MCF 10A (cell line): ENCODE measurements around the gene ZNF888. TPM values are rescaled to one million over a fixed set of nuclear protein-coding genes. Genes with fewer than 3 reads are reported as not detected.
"Not testable (repeated sequence)": the region's sequence is repeated elsewhere in the genome, so short reads cannot be mapped to it uniquely, and the experiment has no call there.

Experiments
- BruUV-seq: library from RNA; stranded (reverse); fragments of 400-500 nt; replicated peaks from 2 replicates; lab custom pipeline; 2021; lab: Mats Ljungman, UMichigan
- CTCF ChIA-PET: fragments of 300-600 bp; sonication (Branson Sonifier 250); formaldehyde crosslinking; extraction: SDS; loops from one replicate; lab custom pipeline; 2021; ENCODE audit warnings: antibody characterized with exemption, inconsistent platforms; lab: Yijun Ruan, JAX
- POLR2A ChIA-PET: fragments of 300-600, 350-650 bp; sonication (Branson Sonifier 250); formaldehyde crosslinking; extraction: SDS; loops from one replicate; lab custom pipeline; 2020; ENCODE audit warnings: antibody characterized with exemption, inconsistent platforms; lab: Yijun Ruan, JAX
- DNase-seq: peaks from one replicate; pipeline ENCODE4 v3.0.0-alpha.2; 2018; ENCODE audit not compliant: unreplicated experiment
- H3K27ac Mint-ChIP-seq: one replicate; pipeline ENCODE4 v1.8.0; 2022; ENCODE audit warnings: mild to moderate bottlenecking, low read depth, mixed read lengths; ENCODE audit not compliant: unreplicated experiment
- H3K27me3 Mint-ChIP-seq: one replicate; pipeline ENCODE4 v1.8.0; 2022; ENCODE audit warnings: mixed read lengths; ENCODE audit not compliant: insufficient read depth, unreplicated experiment
- H3K36me3 Mint-ChIP-seq: one replicate; pipeline ENCODE4 v1.8.0; 2022; ENCODE audit warnings: mild to moderate bottlenecking, moderate library complexity, mixed read lengths; ENCODE audit not compliant: insufficient read depth, unreplicated experiment
- H3K4me1 Mint-ChIP-seq: one replicate; pipeline ENCODE4 v1.8.0; 2022; ENCODE audit warnings: mixed read lengths; ENCODE audit not compliant: insufficient read depth, unreplicated experiment
- H3K4me3 Mint-ChIP-seq: one replicate; pipeline ENCODE4 v1.8.0; 2022; ENCODE audit warnings: mild to moderate bottlenecking, moderate library complexity, mixed read lengths; ENCODE audit not compliant: unreplicated experiment
- H3K9me3 Mint-ChIP-seq: one replicate; pipeline ENCODE4 v1.8.0; 2022; ENCODE audit warnings: mixed read lengths; ENCODE audit not compliant: unreplicated experiment
- CTCF ChIP-seq: fragments of 200-600 bp; IDR thresholded peaks from one replicate; pipeline ENCODE4 v1.8.0; 2022; ENCODE audit warnings: antibody characterized with exemption, mild to moderate bottlenecking; ENCODE audit not compliant: unreplicated experiment
- intact Hi-C: fragments of 100-400 bp; cut with micrococcal nuclease; formaldehyde crosslinking; loops from 2 replicates; pipeline ENCODE4 v1.14.1; 2022
- total RNA-seq: library from RNA; stranded (reverse); gene quantifications from 2 replicates; pipeline ENCODE4 v1.2.3, GENCODE V29; 2022

Gene ZNF888
- total RNA-seq, 1 experiment from 2014 or later = 7.0 TPM

- CTCF ChIA-PET = no interaction called here
- peaks cover 36% of the 10 kb centered on the region for H3K36me3 Mint-ChIP-seq
- no peaks in the 10 kb centered on the region for H3K4me1 Mint-ChIP-seq
- H3K9me3 Mint-ChIP-seq = peaks cover 9% of the 10 kb centered on the region
- TF ChIP-seq CTCF = no peak
- BruUV-seq = no TSS peak
- H3K27ac Mint-ChIP-seq = no peak overlapping the region
- intact Hi-C loops = no loop called here
- no peak for DNase-seq
- H3K4me3 Mint-ChIP-seq = no peak overlapping the region
- H3K27me3 Mint-ChIP-seq = no peaks in the 10 kb centered on the region
- POLR2A ChIA-PET = no interaction called here
Observed at GRCh38 chr19:52891336-52891735, 31.9 kb downstream of the ZNF888 start.

GRCh38 chr19:52889931-52890330 lies 33.3 kb downstream of the ZNF888 start:
- Mint-ChIP-seq H3K36me3 (peaks cover 39% of the 10 kb centered on the region), H3K4me3 (no peak overlapping the region), H3K9me3 (peaks cover 9% of the 10 kb centered on the region), H3K27me3 (no peaks in the 10 kb centered on the region), H3K4me1 (no peaks in the 10 kb centered on the region), H3K27ac (no peak overlapping the region)
- ChIA-PET POLR2A (no interaction called here), CTCF (interaction anchor here (0.6 kb wide), 1 partner anchor 13 kb away, joined by 3 read pairs; no protein-coding TSS in a partner anchor)
- no peak for TF ChIP-seq CTCF
- no peak for DNase-seq
- intact Hi-C loops = no loop called here
- BruUV-seq = no TSS peak

- H3K36me3 Mint-ChIP-seq = peaks cover 39% of the 10 kb centered on the region
- intact Hi-C loops = no loop called here
- CTCF ChIA-PET = no interaction called here
- no peaks in the 10 kb centered on the region for H3K27me3 Mint-ChIP-seq
- peaks cover 9% of the 10 kb centered on the region for H3K9me3 Mint-ChIP-seq
- no peaks in the 10 kb centered on the region for H3K4me1 Mint-ChIP-seq
- H3K4me3 Mint-ChIP-seq = no peak overlapping the region
- no peak for TF ChIP-seq CTCF
- no peak overlapping the region for H3K27ac Mint-ChIP-seq
- BruUV-seq = no TSS peak
- POLR2A ChIA-PET = no interaction called here
- DNase-seq = no peak
Observed at GRCh38 chr19:52889076-52889475, 34.2 kb downstream of the ZNF888 start.

GRCh38 chr19:52880895-52881389 lies 42.3 kb downstream of the ZNF888 start:
- H3K27me3 Mint-ChIP-seq = no peaks in the 10 kb centered on the region
- H3K36me3 Mint-ChIP-seq = peaks cover 26% of the 10 kb centered on the region
- H3K27ac Mint-ChIP-seq = no peak overlapping the region
- no peaks in the 10 kb centered on the region for H3K4me1 Mint-ChIP-seq
- intact Hi-C loops = no loop called here
- no peak for TF ChIP-seq CTCF
- no peak for DNase-seq
- BruUV-seq = no TSS peak
- CTCF ChIA-PET = no interaction called here
- POLR2A ChIA-PET = no interaction called here
- peaks cover 26% of the 10 kb centered on the region for H3K9me3 Mint-ChIP-seq
- H3K4me3 Mint-ChIP-seq = no peak overlapping the region

GRCh38 chr19:52872996-52873395 lies 50.2 kb downstream of the ZNF888 start:
- POLR2A ChIA-PET, H3K27ac Mint-ChIP-seq, H3K4me3 Mint-ChIP-seq, DNase-seq, CTCF ChIA-PET, H3K36me3 Mint-ChIP-seq, H3K4me1 Mint-ChIP-seq, BruUV-seq, H3K27me3 Mint-ChIP-seq, intact Hi-C loops: not testable (repeated sequence)
- H3K9me3 Mint-ChIP-seq = peaks cover 26% of the 10 kb centered on the region
